DMS114 treated with DMSO at 0.1 percent for 48 hours (cell line): ENCODE results near the gene PAOX.
"Not testable (repeated sequence)": the region's sequence is repeated elsewhere in the genome, so short reads cannot be mapped to it uniquely, and the experiment has no call there.

Experiments used
- DNase-seq: peaks from one replicate; lab custom pipeline; 2025; ENCODE audit not compliant: unreplicated experiment; lab: John Stamatoyannopoulos, UW

The PAOX gene

DNA sequence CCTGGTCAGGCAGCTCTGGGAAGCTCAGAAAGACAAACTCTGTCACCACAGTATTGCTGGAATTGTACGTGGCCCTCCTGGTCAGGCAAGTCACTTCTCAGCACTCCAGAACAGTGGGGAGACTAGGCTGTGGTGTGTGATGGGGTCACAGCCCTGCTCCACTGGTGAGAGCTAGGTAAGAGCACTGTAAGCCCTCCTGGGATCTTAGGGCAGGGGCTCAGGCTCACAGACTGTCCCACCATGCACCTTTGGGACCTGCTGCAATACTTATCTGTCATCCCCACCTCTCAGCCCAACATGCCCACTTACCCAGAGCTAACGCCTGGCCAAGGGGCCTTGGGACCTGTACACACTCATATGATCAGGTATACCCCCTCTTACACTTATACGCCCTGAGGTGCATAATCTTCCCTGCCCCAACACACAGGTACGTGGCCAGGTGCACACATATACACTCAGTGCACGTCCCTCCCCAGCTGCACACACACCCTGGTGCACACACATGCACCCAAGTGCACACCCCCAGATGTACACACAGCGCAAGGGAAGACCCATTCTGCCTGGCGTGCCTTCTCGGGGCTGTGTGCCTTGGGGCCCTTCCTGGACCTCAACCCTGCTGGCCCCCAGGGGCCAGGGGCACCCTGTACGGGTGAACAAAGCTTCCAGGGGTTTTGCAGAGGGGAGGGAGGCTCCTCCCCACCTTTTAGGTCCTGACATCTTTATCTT lies 53.0 kb downstream of the PAOX start:
- not testable (repeated sequence) for DNase-seq

DNA sequence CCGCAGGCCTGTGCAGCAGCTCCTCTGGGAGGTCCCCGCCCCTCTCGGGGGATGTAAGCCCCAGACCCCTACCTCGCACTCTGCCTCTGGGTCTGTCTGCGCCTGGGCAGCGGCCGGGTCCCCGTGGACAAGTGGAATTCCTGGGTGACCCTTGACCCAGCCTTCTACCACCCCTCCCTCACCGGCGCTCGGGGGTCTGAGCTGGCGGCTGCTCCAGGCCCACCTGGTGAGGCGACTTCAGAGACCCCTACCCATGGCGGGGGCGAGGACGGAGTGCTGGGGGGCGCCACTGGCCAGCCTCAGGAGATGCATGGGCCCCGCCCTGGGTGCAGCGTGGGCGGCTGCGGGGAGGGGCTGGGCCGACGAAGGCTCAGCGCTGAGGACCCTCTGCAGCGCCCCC lies 53.7 kb downstream of the PAOX start:
- DNase-seq, result not testable (repeated sequence)

DNA sequence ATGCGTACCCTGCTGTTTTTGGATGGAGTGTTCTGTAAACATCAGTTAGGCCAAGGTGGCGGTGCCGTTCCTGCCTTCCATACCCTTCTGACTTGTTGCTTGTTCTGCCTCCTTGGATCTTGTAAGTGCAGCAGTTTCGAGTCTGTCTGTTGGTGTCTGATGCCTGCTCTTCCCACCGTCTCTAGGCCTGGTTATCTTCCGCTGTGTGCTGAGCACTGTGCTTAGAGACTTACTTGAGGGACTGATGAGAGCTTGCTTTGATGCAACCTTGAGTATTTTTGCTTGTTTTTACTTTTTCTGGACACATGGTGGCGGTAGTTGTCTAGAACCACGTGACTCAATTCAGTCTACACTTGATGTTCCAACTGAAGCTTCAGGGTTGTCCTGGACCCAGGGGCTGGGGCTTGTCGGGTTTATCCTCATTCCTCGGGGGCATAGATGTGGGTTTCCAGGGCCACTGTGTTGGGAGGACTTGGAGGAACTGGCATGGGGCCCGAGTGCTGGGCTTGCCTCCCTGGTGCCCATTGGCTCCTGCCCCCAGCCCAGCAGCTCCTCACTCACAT lies 59.7 kb downstream of the PAOX start:
- DNase-seq, result peak; percentile 47

DNA sequence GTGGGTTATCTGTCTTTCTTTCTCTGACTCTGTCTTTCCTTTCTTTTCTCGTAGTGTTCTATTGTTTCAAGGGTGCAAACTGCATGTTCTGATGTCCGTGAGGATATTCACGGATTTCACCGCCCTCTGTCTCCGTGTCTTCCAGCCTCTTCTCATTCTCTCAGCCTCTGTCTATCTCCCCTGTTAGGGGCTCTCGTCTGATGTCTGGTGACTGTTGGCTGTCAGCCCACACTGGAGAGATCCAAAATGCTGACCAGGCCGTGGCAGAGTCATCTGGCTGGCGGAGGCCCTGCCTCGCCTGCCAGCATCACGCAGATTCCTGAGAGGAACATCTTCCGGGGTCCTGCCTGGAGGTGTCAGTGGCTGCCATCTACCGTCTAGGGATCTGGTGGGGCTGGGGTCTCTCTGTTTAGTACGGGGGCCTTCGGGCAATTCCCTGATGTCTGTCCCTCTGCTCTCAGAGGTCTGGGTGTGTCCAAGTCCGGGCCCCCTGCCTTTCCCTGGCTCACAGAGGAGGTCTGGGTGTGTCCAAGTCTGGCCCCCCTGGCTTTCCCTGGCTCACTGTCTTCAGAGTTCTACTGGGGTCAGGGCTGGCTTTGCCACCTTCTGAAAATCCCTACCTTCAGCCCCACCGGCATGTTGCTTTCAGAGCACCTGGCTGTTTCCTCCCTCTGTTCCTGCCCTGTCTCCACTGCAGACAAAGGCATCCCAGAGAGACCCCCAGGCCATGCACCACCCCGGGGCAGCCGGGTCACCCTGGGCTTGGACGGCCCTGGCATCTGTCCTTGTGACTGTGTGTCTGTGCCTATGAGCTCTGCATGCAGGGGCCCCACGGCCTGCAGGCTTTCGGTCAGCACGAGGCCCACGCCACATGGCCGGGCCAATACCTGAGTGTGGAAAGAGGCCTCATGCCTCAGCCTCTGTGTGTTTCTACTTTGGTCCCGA lies 60.7 kb downstream of the PAOX start:
- no peak for DNase-seq

DNA sequence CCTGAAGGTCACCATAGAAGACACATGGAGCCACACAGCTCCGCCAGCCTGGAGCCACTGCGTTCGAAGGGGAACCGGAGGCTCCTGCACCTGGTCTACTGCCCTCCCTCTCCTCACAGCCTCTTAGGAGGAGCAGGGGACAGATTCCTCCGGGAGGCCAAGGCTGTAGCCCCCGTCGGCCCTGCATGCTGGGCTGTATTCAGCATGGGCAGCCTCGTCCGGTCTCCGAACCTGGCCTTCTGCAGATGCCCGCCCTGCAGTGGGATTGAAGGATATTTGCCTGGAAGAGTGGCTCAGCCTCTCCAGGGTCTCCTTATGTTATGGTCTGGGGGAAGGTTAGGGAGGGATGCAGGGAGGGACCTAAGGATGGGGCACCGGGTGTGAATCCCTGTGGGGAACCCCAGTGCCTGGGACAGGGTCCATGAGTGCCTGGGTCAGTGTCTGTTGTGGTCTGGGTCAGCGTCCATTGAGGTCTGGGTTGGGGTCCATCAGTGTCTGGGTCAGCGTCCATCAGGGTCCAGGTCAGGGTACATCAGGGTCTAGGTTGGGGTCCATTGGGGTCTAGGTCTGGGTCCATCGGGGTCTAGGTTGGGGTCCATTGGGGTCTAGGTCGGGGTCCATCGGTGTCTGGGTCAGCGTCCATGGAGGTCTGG lies 61.7 kb downstream of the PAOX start:
- DNase-seq, result no peak
